Kidney capillary endothelial cell (primary cell): ENCODE data around the gene SLC10A3.

Experiments
- DNase-seq: peaks from one replicate; pipeline ENCODE4 v3.0.0-alpha.2; 2018; ENCODE audit warnings: low spot score

Gene SLC10A3

DNA sequence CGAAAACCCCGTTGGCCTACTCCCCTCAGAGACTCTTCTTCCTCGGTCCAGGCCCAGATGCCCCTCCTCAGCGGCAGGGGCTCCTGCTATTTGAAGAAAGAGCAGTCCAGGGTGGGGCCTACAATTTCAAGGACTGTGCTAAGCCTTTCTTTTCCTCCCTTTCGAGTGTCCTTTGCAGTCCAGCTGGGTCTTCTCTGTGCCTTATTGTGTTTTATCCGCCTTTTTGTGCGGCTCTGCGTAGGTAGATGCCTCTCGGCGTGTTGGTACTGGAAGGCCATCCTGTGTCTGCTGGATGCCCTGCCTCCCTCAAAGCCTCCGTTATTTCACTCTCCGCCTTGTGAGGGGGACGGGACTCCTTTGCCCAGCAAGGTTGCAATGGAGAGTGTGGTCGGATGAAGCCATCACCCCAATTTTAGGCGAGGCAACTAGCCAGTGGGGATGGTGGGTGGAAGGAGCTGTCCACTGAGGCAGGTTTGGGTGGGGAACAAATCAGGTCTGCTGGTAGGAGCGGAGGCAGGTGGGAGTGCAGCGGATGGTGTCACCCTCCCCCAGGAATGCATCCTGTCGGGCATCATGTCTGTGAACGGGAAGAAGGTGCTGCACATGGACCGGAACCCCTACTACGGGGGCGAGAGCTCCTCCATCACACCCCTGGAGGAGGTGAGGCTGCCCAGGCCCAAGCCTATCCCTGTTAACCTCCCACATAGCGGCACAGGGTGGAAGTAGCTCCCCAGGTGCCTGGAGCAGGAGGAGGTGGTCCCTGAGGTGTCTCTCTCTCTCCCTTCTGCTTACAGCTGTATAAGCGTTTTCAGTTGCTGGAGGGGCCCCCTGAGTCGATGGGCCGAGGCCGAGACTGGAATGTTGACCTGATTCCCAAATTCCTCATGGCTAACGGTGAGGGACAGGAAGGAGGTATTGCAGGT, 52.2 kb downstream of the SLC10A3 start:
- no peak for DNase-seq
